Glomerular endothelial cell (primary cell): ENCODE data around the gene ADAT3. TPM values are rescaled to one million over a fixed set of nuclear protein-coding genes. Genes with fewer than 3 reads are reported as not detected.
"Not testable (repeated sequence)": the region's sequence is repeated elsewhere in the genome, so short reads cannot be mapped to it uniquely, and the experiment has no call there.

Source experiments
- DNase-seq: peaks from one replicate; pipeline ENCODE4 v3.0.0-alpha.2; 2011; ENCODE audit warnings: low read depth, low spot score; ENCODE audit errors: extremely low read depth
- total RNA-seq: library from RNA; depleted of rRNA; stranded (reverse); fragments of >200 nt; gene quantifications from 2 replicates; pipeline ENCODE4 v1.2.3, GENCODE V29; 2015

ADAT3 gene
- total RNA-seq, 1 donor from 2014 or later, result 4.8 TPM

GRCh38 chr19:1866693-1867348 lies 38.4 kb upstream of the ADAT3 start:
- DNase-seq, result no peak

- DNase-seq, result no peak
These were observed 37.9 kb upstream of the ADAT3 start for GRCh38 chr19:1867349-1867724.

GRCh38 chr19:1868971-1869370 lies 36.2 kb upstream of the ADAT3 start:
- DNase-seq, result no peak

GRCh38 chr19:1871140-1871597 lies 34.0 kb upstream of the ADAT3 start:
- DNase-seq, result no peak

- DNase-seq, result no peak
These were observed 33.6 kb upstream of the ADAT3 start for GRCh38 chr19:1871630-1872029.

GRCh38 chr19:1872807-1873523 lies 32.2 kb upstream of the ADAT3 start:
- no peak for DNase-seq

- no peak for DNase-seq
These were observed 31.4 kb upstream of the ADAT3 start for GRCh38 chr19:1873524-1874473.

- no peak for DNase-seq
These were observed 30.5 kb upstream of the ADAT3 start for GRCh38 chr19:1874554-1875185.

GRCh38 chr19:1875265-1875645 lies 29.9 kb upstream of the ADAT3 start:
- DNase-seq, result not testable (repeated sequence)

GRCh38 chr19:1875646-1876495 lies 29.3 kb upstream of the ADAT3 start:
- no peak for DNase-seq

- DNase-seq, result not testable (repeated sequence)
These were observed 28.5 kb upstream of the ADAT3 start for GRCh38 chr19:1876496-1877279.

- DNase-seq, result not testable (repeated sequence)
These were observed 27.9 kb upstream of the ADAT3 start for GRCh38 chr19:1877280-1877660.

- not testable (repeated sequence) for DNase-seq
These were observed 26.6 kb upstream of the ADAT3 start for GRCh38 chr19:1878583-1878982.

GRCh38 chr19:1879982-1880381 lies 25.2 kb upstream of the ADAT3 start:
- DNase-seq, result not testable (repeated sequence)

- DNase-seq, result no peak
These were observed 24.4 kb upstream of the ADAT3 start for GRCh38 chr19:1880611-1881392.

- not testable (repeated sequence) for DNase-seq
These were observed 23.7 kb upstream of the ADAT3 start for GRCh38 chr19:1881393-1882088.

GRCh38 chr19:1882089-1882785 lies 23.0 kb upstream of the ADAT3 start:
- no peak for DNase-seq
